ENCODE data around the gene MLXIP. TPM values are rescaled to one million over a fixed set of nuclear protein-coding genes. Genes with fewer than 3 reads are reported as not detected.
A peak's percentile ranks its signal among the peaks of the same experiment; 100 is the strongest.

Gene MLXIP
- total RNA-seq, 1 donor from 2014 or later, result 33.7 TPM

GRCh38 chr12:122085591-122085990 lies 7.0 kb downstream of the MLXIP start:
- Mint-ChIP-seq H3K36me3 (ENCODE audit: low read depth) (peaks cover 46% of the 10 kb centered on the region), H3K9me3 (no peaks in the 10 kb centered on the region), H3K4me1 (peaks cover 78% of the 10 kb centered on the region), H3K4me3 (no peak overlapping the region), H3K27ac (no peak overlapping the region), H3K27me3 (no peaks in the 10 kb centered on the region)
- CTCF ChIA-PET, result no interaction called here
- no peak for TF ChIP-seq CTCF (IDR thresholded peaks at IDR 0.05)
- intact Hi-C loops (cut with micrococcal nuclease), result no loop called here
- POLR2A ChIA-PET, result interaction anchor here (0.6 to 1.5 kb wide), 3 partner anchors 10 to 83 kb away, joined by 3 to 8 read pairs (median 6); no protein-coding TSS in a partner anchor
- ATAC-seq (ENCODE audit: low read depth) (no peak), DNase-seq (no peak)

- DNase-seq (no peak), ATAC-seq (ENCODE audit: low read depth) (no peak)
- Mint-ChIP-seq H3K9me3 (no peaks in the 10 kb centered on the region), H3K27me3 (no peaks in the 10 kb centered on the region), H3K4me3 (no peak overlapping the region), H3K27ac (no peak overlapping the region), H3K36me3 (ENCODE audit: low read depth) (peaks cover 49% of the 10 kb centered on the region), H3K4me1 (peaks cover 77% of the 10 kb centered on the region)
- intact Hi-C loops (cut with micrococcal nuclease), result no loop called here
- CTCF ChIA-PET, result no interaction called here
- POLR2A ChIA-PET, result interaction anchor here (0.6 to 1.5 kb wide), 3 partner anchors 9 to 66 kb away, joined by 3 to 8 read pairs (median 8); no protein-coding TSS in a partner anchor
- no peak for TF ChIP-seq CTCF (IDR thresholded peaks at IDR 0.05)
Measured at GRCh38 chr12:122086116-122086515, 7.6 kb downstream of the MLXIP start.

GRCh38 chr12:122086641-122087285 lies 8.2 kb downstream of the MLXIP start:
- Mint-ChIP-seq H3K36me3 (ENCODE audit: low read depth) (peaks cover 49% of the 10 kb centered on the region), H3K27me3 (no peaks in the 10 kb centered on the region), H3K9me3 (no peaks in the 10 kb centered on the region), H3K4me3 (no peak overlapping the region), H3K4me1 (peaks cover 75% of the 10 kb centered on the region), H3K27ac (peak overlapping the region; percentile 4)
- ChIA-PET POLR2A (interaction anchor here (0.6 to 1.5 kb wide), 3 partner anchors 9 to 17 kb away, joined by 3 to 8 read pairs (median 8); partner anchors contain the start of gene MLXIP), CTCF (interaction anchor here (1.2 kb wide), 1 partner anchor 32 kb away, joined by 3 read pairs; no protein-coding TSS in a partner anchor)
- no peak for ATAC-seq (ENCODE audit: low read depth)
- no peak for DNase-seq
- intact Hi-C loops (cut with micrococcal nuclease), result no loop called here
- no peak for TF ChIP-seq CTCF (IDR thresholded peaks at IDR 0.05)

- intact Hi-C loops (cut with micrococcal nuclease), result no loop called here
- Mint-ChIP-seq H3K27me3 (no peaks in the 10 kb centered on the region), H3K27ac (peak overlapping the region; percentile 41), H3K9me3 (no peaks in the 10 kb centered on the region), H3K4me3 (no peak overlapping the region), H3K4me1 (peaks cover 67% of the 10 kb centered on the region), H3K36me3 (ENCODE audit: low read depth) (peaks cover 49% of the 10 kb centered on the region)
- ChIA-PET POLR2A (interaction anchor here (1.0 to 1.8 kb wide), 4 partner anchors 9 to 21 kb away, joined by 3 to 8 read pairs (median 3); partner anchors contain the start of gene MLXIP), CTCF (interaction anchor here (1.0 to 1.2 kb wide), 3 partner anchors 33 to 169 kb away, joined by 3 to 4 read pairs (median 3); partner anchors contain the start of gene CFAP251)
- DNase-seq (no peak), ATAC-seq (ENCODE audit: low read depth) (no peak)
- TF ChIP-seq CTCF (IDR thresholded peaks at IDR 0.05), result no peak
Measured at GRCh38 chr12:122087431-122088178, 9.0 kb downstream of the MLXIP start.

Measured in activated B cell treated with CpG ODN at 0.5 μM for 24 hours (primary cell).